GM18870 (cell line): ENCODE results near the gene KCTD13.
"Not testable (repeated sequence)": the region's sequence is repeated elsewhere in the genome, so short reads cannot be mapped to it uniquely, and the experiment has no call there.

Experiments used
- ATAC-seq: cut with Tn5 transposase; IDR thresholded peaks from one replicate; pipeline ENCODE4 v1.9.1; 2021; ENCODE audit warnings: moderate library complexity; ENCODE audit not compliant: unreplicated experiment

KCTD13 gene

DNA sequence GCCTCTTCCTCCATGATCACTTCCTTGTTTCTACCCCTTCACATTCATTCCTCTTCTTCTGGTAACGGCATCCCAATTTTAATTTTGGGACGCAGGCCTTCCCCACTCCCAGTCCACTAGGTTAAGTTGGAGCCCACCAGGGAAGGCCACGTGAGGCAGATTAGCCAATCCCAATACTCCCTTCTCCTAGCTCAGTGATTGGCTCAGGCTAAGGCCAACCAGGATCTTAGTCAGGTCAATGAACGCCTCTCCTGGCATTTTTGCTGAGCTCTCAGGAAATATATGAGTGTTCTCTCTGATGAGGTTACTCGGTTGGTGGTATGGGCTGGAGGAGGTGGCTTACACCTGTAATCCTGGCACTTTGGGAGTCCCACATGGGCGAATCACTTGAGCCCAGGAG lies 42.0 kb downstream of the KCTD13 start:
- no peak for ATAC-seq

DNA sequence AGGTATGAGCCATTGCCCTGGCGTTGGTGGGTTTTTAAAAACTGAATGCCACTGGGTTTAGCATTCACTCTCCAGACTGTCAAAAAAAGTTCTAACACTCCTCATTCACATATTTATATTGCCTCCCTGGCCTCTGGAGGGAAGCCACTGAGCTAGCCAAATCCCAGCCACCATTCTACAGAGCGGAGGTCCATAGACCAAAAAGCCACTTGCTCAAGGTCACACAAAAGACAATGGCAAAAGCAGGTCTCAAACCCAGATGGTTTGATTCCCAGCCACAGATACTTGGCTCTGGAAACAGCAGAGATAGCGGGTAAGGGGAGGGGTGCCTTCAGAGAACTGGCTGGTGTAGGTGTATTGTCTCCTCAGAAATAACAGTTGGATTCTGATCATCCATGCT lies 45.0 kb downstream of the KCTD13 start:
- no peak for ATAC-seq

DNA sequence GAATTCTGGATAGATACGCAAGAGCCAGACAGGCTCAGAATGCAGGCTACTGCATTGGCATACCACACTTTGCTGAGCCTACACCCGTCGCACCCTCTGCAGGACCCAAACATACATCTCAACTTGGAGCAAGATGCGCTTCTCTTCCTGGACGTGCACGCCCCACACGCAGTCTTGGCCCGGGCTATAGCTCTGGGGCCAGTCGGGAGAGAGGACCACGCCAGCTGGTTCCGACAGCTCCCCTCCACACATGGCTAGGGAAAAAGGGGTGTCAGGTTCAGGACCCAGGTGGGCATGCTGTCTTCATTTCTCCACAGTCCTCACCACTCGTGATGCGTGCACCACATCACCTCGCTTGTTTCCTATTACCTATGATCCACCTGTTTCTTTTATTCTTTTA lies 47.9 kb downstream of the KCTD13 start:
- ATAC-seq, result no peak

GRCh38 chr16:29877266-29877961 lies 48.6 kb downstream of the KCTD13 start:
- ATAC-seq, result no peak

GRCh38 chr16:29876594-29877249 lies 49.3 kb downstream of the KCTD13 start:
- no peak for ATAC-seq

DNA sequence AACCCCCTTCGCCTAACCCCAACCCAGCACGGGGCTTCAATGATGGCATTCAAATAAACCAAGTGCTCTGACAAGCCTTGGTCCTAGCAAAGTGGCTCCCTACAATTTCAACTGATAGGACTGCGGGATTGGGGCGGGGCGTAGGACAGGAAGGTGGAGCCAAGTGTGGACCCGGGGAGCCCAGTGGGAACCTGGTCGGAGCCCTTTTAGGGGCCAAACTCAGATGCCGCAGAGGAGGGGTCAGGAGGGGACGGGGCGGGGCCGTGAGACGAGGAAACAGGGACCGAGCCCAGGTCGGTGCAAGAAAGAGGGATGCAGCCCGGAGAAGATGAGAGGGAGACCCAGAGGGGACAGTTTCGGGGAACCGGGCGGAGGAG lies 49.8 kb downstream of the KCTD13 start:
- no peak for ATAC-seq

- no peak for ATAC-seq
These were observed 50.8 kb downstream of the KCTD13 start for GRCh38 chr16:29875206-29875605.

DNA sequence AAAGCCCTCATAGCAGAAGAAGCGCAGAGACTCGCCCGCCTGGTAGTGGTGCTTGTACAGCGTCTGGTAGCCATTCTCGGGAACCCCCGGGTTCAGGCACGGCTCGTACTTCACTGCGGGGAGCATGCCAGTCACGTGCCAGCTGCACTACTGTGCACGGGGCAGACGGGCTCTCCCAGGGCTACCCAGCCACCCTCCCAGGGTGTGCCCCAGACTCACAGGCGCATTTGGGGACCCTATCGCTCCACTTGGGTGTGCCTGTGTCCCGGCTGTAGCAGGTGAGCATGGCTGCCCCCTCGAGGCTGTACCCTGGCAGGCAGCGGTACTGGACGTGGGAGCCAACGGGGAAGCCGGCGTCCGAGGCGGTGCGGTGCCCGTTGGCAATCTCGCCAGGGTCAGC lies 52.7 kb downstream of the KCTD13 start:
- ATAC-seq, result no peak

- no peak for ATAC-seq
These were observed 54.0 kb downstream of the KCTD13 start for GRCh38 chr16:29871822-29872546.

GRCh38 chr16:29869067-29869466 lies 57.0 kb downstream of the KCTD13 start:
- not testable (repeated sequence) for ATAC-seq

GRCh38 chr16:29868396-29869009 lies 57.5 kb downstream of the KCTD13 start:
- no peak for ATAC-seq

DNA sequence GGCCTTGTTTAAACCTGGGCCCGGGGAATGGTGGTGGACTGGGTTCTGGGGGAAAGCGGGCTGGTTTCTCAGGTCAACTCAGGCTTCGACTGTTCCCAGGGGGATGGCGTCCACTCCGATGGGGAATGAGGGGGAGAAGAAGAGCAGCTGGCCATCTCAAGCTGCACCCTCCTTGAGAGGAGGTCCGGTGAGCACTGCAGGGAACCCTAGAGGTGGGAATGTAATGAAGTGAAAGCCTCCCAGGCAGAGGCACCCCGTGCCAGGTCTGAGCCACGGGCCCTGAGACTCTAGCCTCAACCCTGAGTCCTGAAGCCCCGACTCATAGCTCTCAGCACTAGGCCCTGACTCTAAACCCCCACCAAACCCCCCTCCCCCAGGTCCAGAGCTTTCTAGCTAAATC lies 61.8 kb downstream of the KCTD13 start:
- no peak for ATAC-seq

DNA sequence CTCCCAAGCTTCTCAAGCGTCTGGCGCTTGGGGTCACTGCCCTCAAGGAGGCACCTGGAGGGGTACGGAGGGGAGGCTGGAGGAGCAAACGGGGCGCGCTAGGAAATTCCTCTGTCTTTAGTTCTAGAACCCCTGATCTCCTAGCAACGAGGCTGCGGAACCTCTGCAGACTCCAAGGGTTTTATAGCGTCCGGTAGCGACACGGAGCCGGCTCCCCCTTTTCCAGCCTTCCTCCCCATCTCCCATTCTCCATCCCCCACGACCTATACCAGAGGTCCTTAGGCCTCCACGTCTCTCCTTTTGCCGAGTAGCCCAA lies 62.4 kb downstream of the KCTD13 start:
- no peak for ATAC-seq

- ATAC-seq, result peak; percentile 86
These were observed 63.0 kb downstream of the KCTD13 start, which contains the start of gene CDIPT for GRCh38 chr16:29862884-29863668. Gene CDIPT (minus strand): TSS chr16:29863226. CDS start chr16:29862857, 369 bp downstream.

DNA sequence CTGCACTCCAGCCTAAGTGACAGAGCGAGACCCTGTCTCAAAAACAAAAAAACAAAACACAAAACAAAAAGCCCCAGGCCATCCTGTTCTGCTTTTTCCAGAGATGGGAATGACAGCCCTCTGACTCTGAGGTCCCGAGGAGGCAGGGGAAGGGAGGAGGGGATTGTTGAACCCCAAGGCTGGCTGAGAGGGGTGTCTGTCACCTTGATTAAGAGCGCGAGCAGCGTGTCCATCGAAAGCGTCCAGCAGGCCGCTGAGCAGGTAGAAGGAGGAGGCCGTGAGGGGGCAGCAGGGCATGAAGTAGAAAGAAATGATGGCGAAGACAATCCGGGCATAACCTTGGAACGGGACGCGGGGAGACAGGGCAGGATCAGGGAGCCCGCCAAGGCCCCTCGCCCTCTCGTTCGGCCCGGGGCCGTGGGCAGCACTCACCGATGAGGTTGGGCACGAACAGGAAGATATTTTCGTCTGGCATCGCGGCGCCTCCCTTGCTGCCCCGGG lies 63.6 kb downstream of the KCTD13 start:
- ATAC-seq, result peak; percentile 8

- ATAC-seq, result no peak
These were observed 65.8 kb downstream of the KCTD13 start for GRCh38 chr16:29860218-29860617.

- no peak for ATAC-seq
These were observed 67.1 kb downstream of the KCTD13 start for GRCh38 chr16:29858974-29859373.

- ATAC-seq, result no peak
These were observed 67.7 kb downstream of the KCTD13 start for GRCh38 chr16:29858149-29858849.

DNA sequence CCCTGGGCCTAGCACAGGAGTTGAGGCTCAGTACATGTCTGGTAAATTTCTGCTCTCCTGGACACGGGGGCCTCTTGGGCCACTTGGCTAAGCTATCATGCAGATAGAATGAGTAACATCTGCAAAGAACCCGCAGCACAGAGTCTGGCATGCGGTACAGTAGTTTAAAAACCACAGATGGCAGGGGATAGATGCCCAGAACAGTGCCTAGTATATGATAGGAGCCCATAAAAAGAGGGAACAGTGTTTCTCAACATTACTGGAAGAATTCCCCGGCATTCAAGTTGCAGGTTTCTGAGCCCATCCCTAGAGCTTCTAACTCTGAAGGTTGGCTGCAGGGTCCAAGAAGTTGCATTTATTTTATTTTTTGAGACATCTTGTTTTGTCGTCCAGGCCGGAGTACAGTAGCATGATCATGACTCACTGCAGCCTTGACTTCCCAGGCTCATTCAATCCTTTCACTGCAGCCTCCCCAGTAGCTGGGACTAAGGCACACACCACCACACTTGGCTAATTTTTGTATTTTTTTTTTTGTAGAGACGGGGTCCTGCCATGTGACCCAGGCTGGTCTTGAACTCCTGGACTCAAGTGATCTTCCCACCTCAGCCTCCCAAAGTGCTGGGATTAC lies 68.8 kb downstream of the KCTD13 start:
- no peak for ATAC-seq
